ENCODE data around the gene RPS6KA1.
A peak's percentile ranks its signal among the peaks of the same experiment; 100 is the strongest.
"Not testable (repeated sequence)": the region's sequence is repeated elsewhere in the genome, so short reads cannot be mapped to it uniquely, and the experiment has no call there.

Gene RPS6KA1

DNA sequence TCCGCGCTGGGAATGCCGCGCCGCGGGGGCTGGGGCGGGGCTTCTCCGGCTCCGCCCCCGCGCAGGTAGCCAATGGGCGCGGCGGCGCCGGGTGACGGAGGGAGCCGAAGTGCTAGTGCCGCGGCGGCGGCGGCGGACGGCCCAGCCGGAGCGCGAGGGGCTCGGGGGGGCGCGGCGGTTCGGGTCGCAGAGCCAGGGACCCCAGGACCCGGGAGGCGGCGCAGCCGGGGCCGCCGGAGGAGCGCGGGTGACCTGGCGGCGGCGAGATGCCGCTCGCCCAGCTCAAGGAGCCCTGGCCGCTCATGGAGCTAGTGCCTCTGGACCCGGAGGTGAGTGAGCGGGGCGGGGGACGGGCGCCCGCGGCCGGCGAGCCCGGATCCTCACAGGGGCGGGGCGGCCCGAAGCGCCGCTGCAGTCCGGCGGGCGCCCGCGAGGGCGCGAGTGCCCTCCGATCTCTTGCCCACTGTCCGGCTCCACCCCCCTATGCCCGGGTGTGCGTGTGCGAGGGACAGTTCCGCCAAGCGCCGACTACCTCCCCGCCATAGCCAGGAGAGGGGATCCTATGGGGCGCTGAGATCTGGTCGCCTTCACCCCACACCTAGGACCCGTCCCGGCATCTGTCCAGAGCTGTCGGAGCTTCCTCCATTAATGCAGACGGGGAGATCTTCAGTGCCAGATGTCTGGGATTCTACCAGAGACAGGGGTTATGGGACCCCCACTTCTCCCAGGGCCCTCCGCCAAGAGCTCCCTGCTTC lies at the start of gene RPS6KA1:
Gene RPS6KA1, plus strand, starts transcription at position 107 of the 755 bp plus-strand sequence. Its CDS starts 160 bp downstream, at position 267.
- DNase-seq (ENCODE audit: low spot score): peak; percentile 90

- no peak for DNase-seq (ENCODE audit: low spot score)
Observed at GRCh38 chr1:26482921-26483320, 46.6 kb upstream of the RPS6KA1 start.

DNA sequence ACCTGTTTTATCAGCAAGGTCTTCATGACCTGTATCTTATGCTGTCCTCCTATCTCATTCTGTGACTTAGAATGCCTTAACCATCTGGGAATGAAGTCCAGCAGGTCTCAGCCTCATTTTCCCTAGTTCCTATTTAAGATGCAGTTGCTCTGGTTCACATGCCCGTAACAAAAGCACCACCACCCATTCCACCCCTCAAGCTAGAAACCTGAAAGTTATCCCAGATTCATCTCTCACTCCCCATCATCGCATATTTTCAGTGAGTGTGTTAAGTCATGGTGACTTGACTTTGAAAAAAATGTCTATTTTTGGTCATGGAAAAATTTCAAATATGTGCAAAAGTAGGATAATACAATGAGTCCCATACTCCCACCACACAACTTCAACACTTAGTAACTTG lies 45.6 kb upstream of the RPS6KA1 start:
- DNase-seq (ENCODE audit: low spot score): peak; percentile 28

- DNase-seq (ENCODE audit: low spot score): no peak
Observed at GRCh38 chr1:26490155-26490554, 39.4 kb upstream of the RPS6KA1 start.

GRCh38 chr1:26493267-26493666 lies 36.3 kb upstream of the RPS6KA1 start:
- no peak for DNase-seq (ENCODE audit: low spot score)

- DNase-seq (ENCODE audit: low spot score): no peak
Observed at GRCh38 chr1:26493938-26494337, 35.6 kb upstream of the RPS6KA1 start.

DNA sequence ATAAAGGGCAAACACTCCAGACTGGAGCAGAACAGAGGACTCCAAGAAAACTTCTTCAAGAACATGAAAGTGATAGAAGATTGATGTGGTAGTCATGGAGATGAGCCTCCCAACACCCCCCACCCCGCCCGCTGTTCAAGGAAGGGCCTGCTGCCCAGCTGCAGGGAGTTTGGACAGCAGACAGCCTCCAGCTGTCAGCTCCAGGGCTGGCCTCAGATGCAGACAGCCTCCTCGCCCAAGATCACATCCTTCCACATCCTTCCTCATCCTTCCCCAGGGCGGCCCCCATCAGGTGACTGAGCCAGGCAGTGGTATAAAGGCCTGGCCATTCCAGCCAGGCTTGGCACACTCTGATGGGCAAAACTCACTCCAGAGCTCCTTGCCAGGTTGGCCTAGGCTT lies 32.7 kb upstream of the RPS6KA1 start:
- peak; percentile 26 for DNase-seq (ENCODE audit: low spot score)

GRCh38 chr1:26498894-26499293 lies 30.7 kb upstream of the RPS6KA1 start:
- DNase-seq (ENCODE audit: low spot score): no peak

DNA sequence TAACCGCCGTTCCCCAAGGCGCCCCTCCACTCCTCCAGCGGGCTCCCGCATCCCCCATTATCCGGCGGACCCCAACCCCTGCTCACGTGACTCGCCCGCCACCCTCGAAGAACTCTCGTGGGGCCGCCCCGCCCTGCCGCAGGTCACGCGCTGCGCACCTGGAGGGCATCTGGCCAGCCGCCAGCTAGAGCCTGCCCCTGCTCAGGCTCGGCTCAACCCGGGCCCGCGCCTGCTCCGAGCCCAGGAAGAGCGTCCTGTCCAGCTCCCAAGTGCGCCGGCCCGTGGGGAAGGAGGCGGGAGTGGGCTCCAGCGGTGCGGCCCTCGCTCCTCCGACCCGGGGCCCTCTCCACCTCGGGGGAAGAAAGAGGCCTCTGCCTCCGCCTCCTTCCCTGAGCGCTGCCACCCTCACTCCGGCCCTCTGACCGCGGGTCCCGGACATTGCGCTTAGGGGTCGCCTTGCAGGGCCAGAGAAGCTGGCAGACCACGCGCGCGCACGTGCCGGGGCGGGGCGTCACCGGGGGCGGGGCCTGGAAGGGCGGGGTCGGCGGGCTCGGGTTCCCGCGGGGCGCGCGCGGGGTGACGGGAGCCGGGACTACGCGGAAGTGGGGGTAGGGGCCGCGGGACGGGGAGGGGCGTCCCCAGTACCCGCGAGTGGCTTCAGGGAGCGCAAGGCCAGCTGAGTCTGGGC lies 28.9 kb upstream of the RPS6KA1 start:
- peak; percentile 94 for DNase-seq (ENCODE audit: low spot score)

DNA sequence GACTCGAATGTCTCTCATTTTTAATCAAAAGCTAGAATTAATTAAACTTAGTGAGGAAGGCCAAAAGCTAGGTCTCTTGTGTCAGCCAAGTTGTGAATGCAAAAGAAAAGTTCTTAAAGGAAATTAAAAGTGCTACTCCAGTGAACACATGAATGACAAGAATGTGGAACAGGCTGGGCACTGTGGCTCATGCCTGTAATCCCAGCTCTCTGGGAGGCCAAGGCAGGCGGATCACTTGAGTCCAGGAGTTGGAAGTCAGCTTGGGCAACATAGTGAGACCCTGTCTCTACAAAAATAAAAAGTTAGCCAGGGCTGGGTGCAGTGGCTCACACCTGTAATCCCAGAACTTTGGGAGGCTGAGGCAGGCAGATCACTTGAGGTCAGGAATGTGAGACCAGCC lies 18.9 kb upstream of the RPS6KA1 start:
- DNase-seq (ENCODE audit: low spot score): not testable (repeated sequence)

DNA sequence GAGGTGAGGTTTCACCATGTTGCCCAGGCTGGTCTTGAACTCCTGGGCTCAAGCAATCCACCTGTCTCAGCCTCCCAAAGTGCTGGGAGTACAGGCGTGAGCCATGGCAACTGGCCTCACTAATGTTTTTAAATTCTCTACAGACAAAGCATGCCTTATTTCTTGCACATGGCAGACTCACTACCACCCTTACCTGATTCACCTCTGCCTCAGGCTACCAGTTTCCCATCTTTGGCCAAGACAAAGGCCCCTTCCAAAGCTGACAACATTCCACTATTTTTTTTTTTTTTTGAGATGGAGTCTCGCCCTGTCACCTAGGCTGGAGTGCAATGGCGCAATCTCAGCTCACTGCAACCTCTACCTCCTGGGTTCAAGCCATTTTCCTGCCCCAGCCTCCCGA lies 13.7 kb upstream of the RPS6KA1 start:
- DNase-seq (ENCODE audit: low spot score): not testable (repeated sequence)

DNA sequence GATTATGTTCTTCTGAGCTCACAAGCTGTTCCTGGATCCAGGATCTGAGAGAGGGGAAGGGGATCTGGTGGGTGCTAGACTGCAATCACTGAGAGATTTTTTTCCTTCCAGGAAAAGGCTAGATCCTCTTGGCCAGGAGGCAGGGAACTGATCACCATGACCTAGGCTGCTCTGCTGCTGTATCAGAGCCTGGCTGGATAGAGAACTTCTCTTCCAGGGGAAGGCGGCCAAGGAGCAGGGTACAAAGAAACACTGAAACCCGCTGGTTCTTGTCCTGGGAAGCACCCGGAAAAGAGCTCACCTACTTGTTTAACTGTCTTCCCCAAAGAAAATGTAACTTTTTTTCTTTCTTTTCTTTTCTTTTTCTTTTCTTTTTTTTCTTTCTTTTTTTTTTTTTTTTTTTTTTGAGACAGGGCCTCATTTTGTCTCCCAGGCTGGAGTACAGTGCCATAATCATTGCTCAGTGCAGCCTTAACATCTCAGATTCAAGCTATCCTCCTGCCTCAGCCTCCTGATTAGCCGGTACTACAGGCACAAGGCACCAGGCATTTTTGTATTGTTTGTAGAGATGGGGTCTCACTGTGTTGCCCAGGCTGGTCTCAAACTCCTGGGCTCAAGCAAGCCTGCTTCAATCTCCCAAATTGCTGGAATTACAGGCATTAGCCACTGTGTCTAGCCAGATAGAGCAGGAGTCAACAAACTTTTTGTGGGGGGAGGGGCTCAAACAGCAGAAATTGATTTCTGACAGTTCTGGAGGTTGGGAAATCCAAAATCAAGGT lies 12.4 kb upstream of the RPS6KA1 start:
- no peak for DNase-seq (ENCODE audit: low spot score)

GRCh38 chr1:26517766-26518049 lies 11.9 kb upstream of the RPS6KA1 start:
- DNase-seq (ENCODE audit: low spot score): no peak

GRCh38 chr1:26518355-26518754 lies 11.2 kb upstream of the RPS6KA1 start:
- DNase-seq (ENCODE audit: low spot score): no peak

DNA sequence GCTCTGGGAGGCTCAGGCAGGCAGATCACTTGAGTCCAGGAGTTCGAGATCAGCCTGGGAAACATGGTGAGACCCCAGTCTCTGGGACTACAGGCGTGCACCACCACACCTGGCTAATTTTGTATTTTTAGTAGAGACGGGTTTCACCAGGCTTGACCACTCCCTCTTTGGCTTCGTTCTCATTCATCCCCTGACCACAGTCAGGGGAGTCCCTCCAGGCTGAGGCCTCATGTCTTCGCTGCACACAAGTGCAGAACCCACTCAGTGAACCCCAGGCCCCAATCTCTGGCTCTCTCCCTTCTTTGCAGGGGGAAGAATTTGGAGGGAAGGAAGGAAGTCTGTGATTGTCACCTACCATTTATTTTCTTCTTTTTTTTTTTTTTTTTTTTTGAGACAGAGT lies 9.2 kb upstream of the RPS6KA1 start:
- no peak for DNase-seq (ENCODE audit: low spot score)

GRCh38 chr1:26521669-26522030 lies 7.9 kb upstream of the RPS6KA1 start:
- no peak for DNase-seq (ENCODE audit: low spot score)

DNA sequence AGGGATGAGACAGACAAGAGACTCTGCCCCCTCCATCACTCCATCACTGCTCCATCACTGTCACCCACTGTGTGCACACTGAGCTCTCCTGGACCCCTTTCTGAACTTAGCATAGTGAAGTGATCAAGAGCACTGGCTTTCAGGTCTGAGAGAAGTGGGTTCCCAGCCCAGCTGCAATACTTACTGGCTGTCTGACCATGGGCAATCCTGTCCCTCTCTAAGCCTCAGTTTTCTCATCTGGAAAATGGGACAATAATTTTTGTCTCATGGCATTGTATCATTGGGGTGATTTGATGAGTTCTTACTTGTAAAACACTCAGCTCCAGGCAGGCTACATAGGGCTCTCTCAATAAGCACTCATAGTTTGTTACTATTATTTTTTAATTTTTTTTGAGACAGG lies 7.5 kb upstream of the RPS6KA1 start:
- no peak for DNase-seq (ENCODE audit: low spot score)

DNA sequence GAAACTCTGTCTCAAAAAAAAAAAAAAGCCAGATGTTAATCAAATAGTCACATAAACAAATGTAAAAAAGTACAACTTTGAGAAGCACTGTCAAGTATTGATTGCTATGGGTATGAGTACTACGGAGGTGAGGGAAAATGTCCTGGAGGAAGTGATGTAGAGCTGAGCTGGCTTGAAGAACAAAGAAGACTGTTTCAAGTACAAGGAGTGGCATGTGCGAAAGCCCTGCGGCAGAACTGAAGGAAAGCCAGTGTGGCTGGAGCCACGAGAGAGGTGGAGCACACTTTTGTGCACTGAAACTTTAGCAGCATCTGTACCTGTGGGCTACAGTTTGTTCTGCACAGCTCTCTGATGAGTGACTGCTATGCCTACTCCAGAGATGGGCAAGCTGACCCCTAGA lies 5.4 kb upstream of the RPS6KA1 start:
- DNase-seq (ENCODE audit: low spot score): no peak

- no peak for DNase-seq (ENCODE audit: low spot score)
Observed at GRCh38 chr1:26526287-26526686, 3.3 kb upstream of the RPS6KA1 start.

DNA sequence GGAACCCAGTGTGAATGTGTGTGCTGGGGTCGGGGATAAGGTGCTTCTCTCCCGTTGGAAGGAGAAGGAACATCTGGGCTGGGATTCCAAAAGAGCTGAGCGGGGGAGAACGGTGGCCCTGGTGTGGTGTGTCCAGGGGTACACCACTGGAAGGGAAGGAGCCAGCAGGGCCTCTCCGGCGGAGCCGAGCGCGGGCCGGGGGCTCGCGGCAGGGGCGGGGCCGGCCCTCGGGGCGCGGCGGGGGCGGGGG lies 231 bp upstream of the RPS6KA1 start:
- no peak for DNase-seq (ENCODE audit: low spot score)

- peak; percentile 12 for DNase-seq (ENCODE audit: low spot score)
Observed at GRCh38 chr1:26530410-26530894, 891 bp downstream of the RPS6KA1 start.

DNA sequence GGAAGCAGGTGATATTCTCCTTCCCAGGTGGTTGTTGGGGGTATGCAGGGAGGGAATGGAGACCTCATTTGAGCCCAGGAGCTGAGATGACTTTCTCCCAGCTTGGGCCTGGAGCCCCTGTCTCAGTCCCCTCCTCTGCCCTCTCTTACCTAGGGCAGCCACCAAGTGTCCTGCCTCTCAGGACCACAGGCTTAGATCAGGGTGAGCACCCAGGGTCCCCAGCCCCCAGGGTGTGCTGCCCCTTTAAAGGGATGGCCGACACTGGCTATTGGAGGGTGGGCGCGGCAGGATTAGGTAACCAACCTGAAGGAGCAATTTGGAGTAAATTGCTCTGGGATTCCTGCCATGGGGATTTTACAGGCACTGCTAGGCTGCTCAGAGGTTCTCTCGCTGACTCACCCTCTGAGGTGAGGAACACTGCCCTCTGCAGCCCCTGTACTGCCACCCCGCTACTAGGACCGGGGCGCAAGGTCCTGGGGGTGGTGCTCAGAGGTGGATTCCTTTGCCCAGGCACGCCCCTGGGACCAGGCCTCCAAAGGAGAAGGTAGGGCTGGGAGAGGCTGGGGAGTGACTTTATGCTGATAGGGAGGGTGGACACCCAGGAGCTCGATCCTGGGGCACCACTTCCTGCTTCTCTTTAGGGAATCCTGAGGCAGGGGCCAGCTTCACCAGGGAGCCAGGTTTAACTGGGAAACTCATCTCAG lies 1.5 kb downstream of the RPS6KA1 start:
- peak; percentile 45 for DNase-seq (ENCODE audit: low spot score)

- peak; percentile 2 for DNase-seq (ENCODE audit: low spot score)
Observed at GRCh38 chr1:26531651-26532131, 2.1 kb downstream of the RPS6KA1 start.

All from AG08396 (cell line).